HG03045 (cell line): ENCODE results near the gene RNF183.
"Not testable (repeated sequence)": the region's sequence is repeated elsewhere in the genome, so short reads cannot be mapped to it uniquely, and the experiment has no call there.

Experiments used
- ATAC-seq: cut with Tn5 transposase; IDR thresholded peaks from one replicate; pipeline ENCODE4 v1.9.1; 2021; ENCODE audit warnings: mild to moderate bottlenecking, moderate library complexity; ENCODE audit not compliant: unreplicated experiment

The RNF183 gene

DNA sequence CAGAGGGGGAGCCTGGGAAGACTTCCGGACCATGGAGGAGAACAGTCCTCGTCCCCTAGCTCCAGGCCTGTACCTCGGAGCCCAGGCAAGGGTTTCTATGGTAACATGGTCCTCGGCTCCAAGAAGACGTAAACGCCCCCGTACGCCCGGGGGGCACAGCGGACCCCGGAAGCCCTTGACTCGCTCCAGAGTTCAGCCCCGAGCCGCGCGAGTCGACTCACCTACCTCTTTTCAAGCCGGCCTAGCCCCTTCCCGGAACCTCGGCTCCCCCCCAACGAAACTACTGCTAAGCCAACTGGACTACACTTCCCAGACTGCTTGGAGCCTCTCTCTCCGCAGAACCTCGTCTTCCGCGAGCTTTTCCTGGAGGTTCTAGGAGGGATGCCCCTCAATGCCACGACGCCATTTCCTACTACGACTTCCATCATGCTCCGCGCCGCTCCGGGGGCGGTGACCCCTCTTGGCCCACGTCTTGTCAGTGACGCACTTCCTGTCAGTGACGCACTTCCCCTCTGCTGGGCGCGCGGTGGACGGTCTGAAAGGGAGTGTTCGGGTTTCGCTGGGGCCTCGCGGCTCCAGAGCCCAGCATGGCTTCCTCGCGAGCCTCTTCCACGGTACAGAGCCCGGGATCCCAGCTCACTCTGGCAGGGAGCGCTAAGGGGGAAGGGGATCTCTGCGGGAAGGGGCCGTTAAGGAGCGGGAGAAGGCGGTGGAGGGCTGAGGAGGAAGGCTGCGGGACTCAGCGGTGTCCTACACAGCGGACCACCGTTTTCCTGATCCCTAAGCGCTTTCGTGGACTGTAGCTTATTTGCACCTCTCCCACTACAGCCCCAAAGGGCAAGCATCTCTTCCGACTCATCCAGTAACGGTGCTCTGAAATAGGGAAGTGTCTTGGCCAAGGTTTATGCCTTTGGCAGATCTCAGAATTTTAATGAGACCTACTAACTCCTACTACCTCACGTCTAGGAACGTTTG, 27.7 kb downstream of the RNF183 start, which contains the start of the genes CDC26 and PRPF4:
TSS of gene CDC26 (minus strand) at position 416 of the 975 bp plus-strand sequence. CDS start 3,065 bp downstream, outside the sequence.
TSS of gene PRPF4 (plus strand) at position 502 of the 975 bp plus-strand sequence. CDS start at position 588, 86 bp downstream.
- peak; percentile 98 for ATAC-seq

DNA sequence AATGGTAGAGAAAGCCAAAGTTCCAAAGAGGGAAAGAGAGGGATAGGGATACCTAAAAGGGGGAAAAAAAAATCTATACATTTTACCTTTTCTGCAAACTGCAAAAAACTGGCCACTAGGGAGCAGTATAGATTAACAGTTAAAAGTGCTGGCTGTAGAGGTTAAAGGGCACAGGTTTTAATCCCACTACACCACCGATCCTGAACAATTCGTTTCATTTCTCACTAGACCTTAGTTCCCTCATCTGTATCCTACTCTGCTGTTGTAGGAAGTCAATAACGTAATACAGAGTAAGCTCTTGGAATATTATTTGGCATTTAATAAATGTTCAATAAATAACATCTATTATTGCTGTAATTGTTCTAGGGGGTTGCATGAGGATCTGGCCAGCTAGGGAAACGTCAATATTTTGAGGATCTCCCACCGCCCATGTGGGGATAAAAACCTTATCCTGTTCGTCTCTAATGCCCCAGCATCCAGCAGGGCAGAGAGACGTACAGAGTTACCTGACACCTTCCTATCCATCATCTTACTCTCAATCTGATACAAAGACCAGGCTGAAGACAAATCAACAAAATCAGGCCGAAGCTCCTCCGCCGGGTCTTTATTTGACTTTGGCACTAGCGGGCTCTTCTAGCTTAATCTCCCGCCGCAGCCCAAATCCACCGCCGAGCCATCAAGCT, 28.6 kb downstream of the RNF183 start:
- peak; percentile 1 for ATAC-seq

DNA sequence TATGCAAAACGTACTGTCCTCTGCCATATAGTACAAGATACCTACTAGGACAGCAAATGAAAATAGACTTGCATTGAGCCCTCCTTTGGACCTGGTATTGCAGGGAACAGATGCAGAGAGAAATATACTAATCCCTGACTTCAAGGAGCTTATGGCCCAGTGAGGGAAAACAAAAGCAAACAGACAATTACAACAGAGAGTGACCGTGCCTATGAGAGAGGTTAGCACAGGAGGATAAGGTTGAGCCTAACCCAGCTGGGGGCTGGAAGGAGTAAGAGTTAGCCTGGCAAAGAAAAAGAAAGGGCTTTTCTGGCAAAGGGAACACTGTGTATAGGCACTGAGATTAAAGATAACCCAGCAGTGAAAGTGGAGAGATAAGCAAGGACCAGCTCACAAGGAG, 33.3 kb downstream of the RNF183 start:
- ATAC-seq: no peak

DNA sequence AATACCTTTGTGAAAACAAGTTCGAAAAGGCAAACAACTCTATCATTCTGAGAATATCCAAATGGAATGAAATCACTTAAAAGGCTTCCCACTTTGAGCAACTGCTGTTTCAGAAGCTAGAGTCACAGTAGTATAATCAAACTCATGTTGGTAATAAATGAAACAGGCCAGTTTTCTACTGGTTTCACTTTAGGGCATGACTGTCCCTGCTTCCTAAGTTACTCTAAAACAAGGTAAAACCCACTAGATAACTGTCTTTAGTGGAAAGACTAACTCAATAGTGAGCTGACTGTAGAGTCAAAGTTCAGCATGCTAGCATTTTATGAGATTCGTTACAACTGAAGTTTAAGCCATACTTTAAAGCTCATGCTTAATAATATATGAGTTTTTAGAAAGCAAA, 33.8 kb downstream of the RNF183 start:
- no peak for ATAC-seq

DNA sequence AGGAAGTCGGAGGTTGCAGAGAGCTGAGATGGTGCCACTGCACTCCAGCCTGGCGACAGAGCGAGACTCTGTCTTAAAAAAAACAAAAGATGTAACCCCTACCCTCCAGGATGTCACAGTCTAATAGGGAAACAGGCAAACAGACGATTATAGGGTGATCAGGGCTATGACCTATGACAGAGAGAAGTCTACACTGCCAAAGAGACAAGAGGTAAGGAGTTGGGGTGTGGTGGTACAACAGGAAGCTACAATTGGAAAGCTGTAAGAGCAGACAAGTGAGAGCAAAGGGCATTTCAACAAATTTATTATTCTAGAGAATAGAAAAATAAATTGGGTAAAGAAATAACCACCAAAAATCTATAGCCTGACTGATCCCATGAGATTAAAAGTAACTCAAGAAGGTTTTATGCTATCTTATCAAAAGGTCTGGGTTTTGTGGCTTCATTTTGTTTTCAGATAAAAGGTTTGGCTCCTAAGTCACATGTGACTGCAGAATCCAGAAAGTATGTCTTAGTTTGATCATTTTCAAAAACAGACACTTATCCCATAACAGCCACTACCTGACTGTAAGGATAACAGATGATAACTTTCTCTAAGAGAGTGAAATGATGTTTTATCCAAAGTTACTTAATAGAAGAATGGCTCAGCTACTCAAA, 35.1 kb downstream of the RNF183 start:
- ATAC-seq: no peak

DNA sequence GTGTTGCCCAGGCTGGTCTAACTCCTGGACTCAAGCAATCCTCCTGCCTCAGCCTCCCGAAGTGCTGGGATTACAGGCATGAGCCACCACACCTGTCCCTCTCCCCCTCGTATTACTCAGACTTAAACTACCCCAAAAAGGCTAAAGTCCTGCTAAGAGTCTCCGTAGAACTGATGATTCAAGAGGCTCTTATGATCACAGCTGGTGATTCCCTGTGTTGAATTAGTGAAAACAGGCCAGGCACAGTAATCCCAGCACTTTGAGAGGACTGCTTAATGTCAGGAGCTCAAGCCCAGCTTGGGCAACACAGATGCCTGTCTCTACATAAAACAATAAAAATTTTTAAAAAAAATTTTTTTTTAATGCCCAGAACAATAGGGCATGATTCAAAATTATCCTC, 37.0 kb downstream of the RNF183 start:
- ATAC-seq: no peak

DNA sequence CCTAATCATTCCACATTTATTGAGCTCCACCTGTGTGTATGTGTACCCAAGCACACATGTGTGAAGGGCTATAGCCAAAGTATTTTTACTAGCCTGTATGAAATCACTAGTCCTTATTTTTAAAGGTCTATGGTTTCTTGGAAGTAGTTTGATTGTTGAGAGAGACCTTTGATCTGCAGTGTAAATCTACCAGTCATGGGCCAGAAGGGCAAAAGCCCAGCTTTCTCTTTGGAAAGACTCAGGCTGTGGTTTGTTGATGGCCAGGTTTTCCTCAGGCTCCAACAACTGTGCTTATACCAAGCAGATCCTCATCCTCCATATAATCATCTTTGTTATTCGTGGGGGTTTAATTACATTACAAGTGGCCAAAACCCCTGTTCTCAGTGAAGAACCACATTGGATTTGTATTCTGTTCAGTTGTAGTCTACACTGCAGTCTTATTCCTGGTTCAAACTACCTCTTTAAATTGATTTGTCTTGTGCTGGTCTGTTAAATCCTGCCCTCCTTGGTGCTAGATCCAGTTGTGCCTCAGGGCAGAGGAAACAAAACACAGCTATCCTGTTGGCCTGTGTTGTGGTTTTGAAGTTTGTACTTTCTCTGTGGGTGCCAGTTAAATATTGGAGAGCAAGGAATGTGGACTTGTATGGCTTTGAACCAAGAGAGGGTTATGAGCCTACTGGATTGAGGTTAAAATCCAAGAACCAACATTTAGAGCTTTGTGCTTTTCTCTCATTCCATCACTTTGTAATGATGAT, 41.1 kb downstream of the RNF183 start:
- no peak for ATAC-seq

DNA sequence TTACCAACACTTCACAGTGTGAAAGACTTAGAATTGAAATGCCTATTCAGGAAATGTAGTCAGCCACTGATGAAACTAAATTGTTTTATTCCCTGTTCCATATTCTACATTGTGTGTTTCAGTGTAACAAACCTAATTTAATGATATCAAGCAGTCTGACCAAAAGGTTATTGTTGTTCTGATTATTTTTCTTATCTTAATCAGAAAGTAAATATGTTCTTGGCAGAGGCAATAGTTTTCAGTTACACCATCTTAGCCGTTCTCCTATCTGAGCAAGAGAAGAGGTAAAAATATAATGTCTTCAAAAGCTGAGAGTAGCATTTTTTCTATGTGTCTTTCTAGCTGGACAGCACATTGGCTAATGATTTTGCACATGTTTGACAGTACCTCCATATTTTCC, 44.9 kb downstream of the RNF183 start:
- ATAC-seq: no peak

DNA sequence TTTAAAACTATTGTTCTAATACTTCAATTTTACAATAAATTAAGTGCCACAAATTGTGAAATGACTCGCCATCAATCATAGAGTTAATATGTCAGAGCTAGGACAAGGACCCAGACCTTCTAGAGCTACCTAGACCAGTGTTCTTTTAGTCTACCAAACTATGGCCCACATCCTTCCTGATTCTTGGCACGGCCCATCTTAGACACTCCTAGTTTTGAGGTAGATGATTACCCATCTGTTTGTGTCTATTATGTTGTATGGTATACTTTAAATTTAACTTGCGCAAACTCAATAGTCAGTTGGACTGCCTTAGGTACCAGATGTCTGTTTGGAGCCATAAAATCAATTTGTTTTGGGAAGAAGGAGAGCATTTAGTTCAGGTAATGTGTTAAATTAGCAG, 45.3 kb downstream of the RNF183 start:
- no peak for ATAC-seq

DNA sequence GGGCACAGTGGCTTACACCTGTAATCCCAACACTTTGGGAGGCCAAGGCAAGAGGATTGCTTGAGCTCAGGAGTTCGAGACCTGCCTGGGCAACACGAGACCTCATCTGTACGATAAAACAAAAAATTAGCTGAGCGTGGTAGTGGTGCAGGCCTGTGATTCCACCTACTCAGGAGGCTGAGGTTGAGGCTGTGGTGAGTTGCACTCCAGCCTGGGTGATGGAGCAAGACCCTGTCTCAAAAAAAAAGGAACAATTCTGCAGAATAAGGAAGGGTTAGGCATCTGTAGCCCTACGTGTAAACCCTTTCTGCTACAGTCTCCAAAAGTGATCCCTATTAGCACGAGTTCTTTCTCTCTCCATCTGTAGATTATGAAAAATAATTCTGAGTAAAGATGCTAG, 47.7 kb downstream of the RNF183 start:
- no peak for ATAC-seq

DNA sequence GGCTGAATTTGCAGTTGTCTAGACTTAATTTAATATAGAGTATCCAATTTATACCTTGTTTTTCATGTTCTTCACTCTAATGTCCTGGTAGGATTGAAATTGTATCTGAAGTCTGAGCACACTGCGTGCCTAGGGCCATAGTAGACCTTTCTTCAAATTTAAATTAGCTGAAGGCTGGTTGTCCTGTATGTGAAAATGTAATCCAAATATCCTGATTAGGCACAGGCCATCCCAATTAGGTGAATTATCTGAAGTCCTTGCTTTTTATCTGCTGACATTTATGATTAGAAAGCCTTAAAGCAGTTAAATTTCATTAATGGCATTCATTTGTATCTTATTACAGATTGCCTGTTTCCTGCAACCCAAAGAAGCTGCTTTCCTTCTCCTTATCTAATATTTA, 48.2 kb downstream of the RNF183 start:
- no peak for ATAC-seq

DNA sequence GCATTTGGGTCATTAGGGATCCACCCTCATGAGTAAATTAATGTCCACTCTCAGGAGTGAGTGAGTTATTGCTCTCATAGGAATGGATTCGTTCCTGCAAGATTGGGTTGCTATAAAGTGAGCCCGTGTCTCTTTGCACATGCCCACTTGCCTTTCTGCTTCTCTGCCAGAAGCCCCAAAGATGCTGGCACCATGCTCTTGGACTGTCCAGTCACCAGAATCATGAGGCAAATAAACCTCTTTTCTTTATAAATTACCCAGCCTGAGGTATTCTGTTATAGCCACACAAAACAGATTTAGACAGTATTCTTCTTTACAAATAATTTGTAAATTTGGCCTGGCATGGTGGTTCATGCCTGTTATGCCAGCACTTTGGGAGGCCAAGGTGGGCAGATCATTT, 52.4 kb downstream of the RNF183 start:
- ATAC-seq: no peak

DNA sequence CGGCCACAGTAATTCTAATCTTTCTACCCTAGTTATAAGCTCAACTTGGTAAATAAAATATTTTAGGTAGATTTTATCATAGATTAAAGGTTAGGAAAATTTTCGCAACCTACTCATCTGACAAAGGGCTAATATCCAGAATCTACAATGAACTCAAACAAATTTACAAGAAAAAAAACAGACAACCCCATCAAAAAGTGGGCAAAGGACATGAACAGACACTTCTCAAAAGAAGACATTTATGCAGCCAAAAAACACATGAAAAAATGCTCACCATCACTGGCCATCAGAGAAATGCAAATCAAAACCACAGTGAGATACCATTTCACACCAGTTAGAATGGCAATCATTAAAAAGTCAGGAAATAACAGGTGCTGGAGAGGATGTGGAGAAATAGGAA, 53.5 kb downstream of the RNF183 start:
- not testable (repeated sequence) for ATAC-seq

DNA sequence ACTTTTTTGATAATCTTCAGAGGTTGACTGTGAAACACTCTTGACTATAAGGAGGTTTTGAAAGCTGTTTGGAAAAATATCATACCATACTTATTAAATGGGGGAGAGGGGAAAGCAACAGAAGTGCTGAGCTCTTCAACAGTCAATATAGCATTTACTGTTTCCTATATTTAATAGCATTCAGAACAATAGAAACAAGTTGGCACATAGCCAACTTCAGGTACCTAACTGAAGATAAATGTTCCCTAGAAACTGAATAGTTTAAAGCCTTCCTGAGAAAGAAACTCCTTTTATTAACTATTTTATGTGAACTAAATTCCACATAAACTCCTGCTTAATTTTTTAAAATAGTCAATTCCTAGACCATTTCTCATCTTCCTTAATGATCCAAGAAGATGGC, 55.5 kb downstream of the RNF183 start:
- ATAC-seq: no peak
